Smooth muscle cell (in vitro differentiated cells): Measurements from ENCODE around the gene SMARCAL1. TPM values are rescaled to one million over a fixed set of nuclear protein-coding genes. Genes with fewer than 3 reads are reported as not detected.

Experiments
- DNase-seq: peaks from one replicate; lab custom pipeline; 2025; ENCODE audit not compliant: unreplicated experiment; lab: John Stamatoyannopoulos, UW
- H2AFZ ChIP-seq: fragments of 200-600 bp; sonication (generic); 2 replicates; pipeline ENCODE4 v1.6.0; 2016; ENCODE audit warnings: antibody characterized with exemption, low read depth, mild to moderate bottlenecking
- H3F3A ChIP-seq: fragments of 200-600 bp; sonication (generic); 2 replicates; pipeline ENCODE4 v1.6.0; 2017; ENCODE audit warnings: antibody characterized with exemption, low read depth
- H3K27ac ChIP-seq: fragments of 200-600 bp; sonication (generic); 2 replicates; pipeline ENCODE4 v1.5.1; 2016; ENCODE audit warnings: low read depth, mild to moderate bottlenecking
- H3K27me3 ChIP-seq: fragments of 200-600 bp; sonication (generic); 2 replicates; pipeline ENCODE4 v1.6.1; 2016; ENCODE audit warnings: low read depth, mild to moderate bottlenecking
- H3K36me3 ChIP-seq: fragments of 200-600 bp; sonication (generic); 2 replicates; pipeline ENCODE4 v1.5.1; 2016; ENCODE audit warnings: low read depth
- H3K4me1 ChIP-seq: fragments of 200-600 bp; sonication (generic); 2 replicates; pipeline ENCODE4 v1.5.1; 2016; ENCODE audit warnings: low read depth
- H3K4me2 ChIP-seq: fragments of 200-600 bp; sonication (generic); 2 replicates; pipeline ENCODE4 v1.6.0; 2016; ENCODE audit warnings: mild to moderate bottlenecking
- H3K4me3 ChIP-seq: fragments of 200-600 bp; sonication (generic); 2 replicates; pipeline ENCODE4 v1.5.1; 2016; ENCODE audit warnings: mild to moderate bottlenecking
- H3K79me2 ChIP-seq: fragments of 200-600 bp; sonication (generic); 2 replicates; pipeline ENCODE4 v1.6.0; 2016; ENCODE audit warnings: low read depth, mild to moderate bottlenecking
- H3K9ac ChIP-seq: fragments of 200-600 bp; sonication (generic); 2 replicates; pipeline ENCODE4 v1.6.0; 2016; ENCODE audit warnings: low read depth
- H3K9me3 ChIP-seq: fragments of 200-600 bp; sonication (generic); replicated peaks from 2 replicates; pipeline ENCODE4 v1.5.1; 2016; ENCODE audit warnings: low read depth
- H4K20me1 ChIP-seq: fragments of 200-600 bp; sonication (generic); 2 replicates; pipeline ENCODE4 v1.6.0; 2016; ENCODE audit warnings: low read depth
- CTCF ChIP-seq: fragments of 200-600 bp; sonication (generic); IDR thresholded peaks from 2 replicates; pipeline ENCODE4 v1.5.1; 2017; ENCODE audit warnings: borderline replicate concordance, mild to moderate bottlenecking, antibody characterized with exemption; ENCODE audit not compliant: insufficient read depth, poor library complexity, severe bottlenecking
- WGBS: methylation state at CpG from one replicate; pipeline ENCODE4 v1.1.7; 2016; ENCODE audit warnings: low lambda C conversion rate; 5-methylcytosine and 5-hydroxymethylcytosine counted together
- polyA plus RNA-seq: library from polyadenylated mRNA; unstranded; fragments of >200 nt; fragmentation: Nextera tagmentation; extraction: Ambion mirVana; gene quantifications from 2 replicates; pipeline ENCODE4 v1.2.1, GENCODE V29; 2016
- total RNA-seq: library from RNA; depleted of rRNA; stranded (reverse); fragments of >200 nt; gene quantifications from 2 replicates; pipeline ENCODE4 v1.2.3, GENCODE V29; 2014

SMARCAL1 gene
- total RNA-seq (19.0 and 33.5 TPM in 2 replicates), polyA plus RNA-seq (20.6 and 23.1 TPM in 2 replicates)

- peaks cover 7% of the 10 kb centered on the region for H3K36me3 ChIP-seq
These were observed at the start of gene SMARCAL1 for GRCh38 chr2:216412022-216412999. SMARCAL1 (plus strand) TSS chr2:216412484; CDS start chr2:216414705, 2,221 bp downstream.

GRCh38 chr2:216362730-216363129 is 49.6 kb upstream of the SMARCAL1 start:
- Histone ChIP-seq H3F3A (no peaks in the 10 kb centered on the region), H3K4me3 (no peak overlapping the region), H2AFZ (no peak overlapping the region), H3K4me1 (peaks cover 7% of the 10 kb centered on the region), H3K9ac (no peak overlapping the region), H3K79me2 (no peaks in the 10 kb centered on the region), H3K27ac (no peak overlapping the region), H3K4me2 (peak overlapping the region; percentile 5), H4K20me1 (no peaks in the 10 kb centered on the region), H3K36me3 (no peaks in the 10 kb centered on the region), H3K9me3 (no peaks in the 10 kb centered on the region), H3K27me3 (no peaks in the 10 kb centered on the region)
- no peak for DNase-seq
- WGBS = 48% methylated on average over 2 of the region's 2 CpGs
- no peak for TF ChIP-seq CTCF

More at GRCh38 chr2:216412022-216412999, at the start of gene SMARCAL1:
- H3K27me3 ChIP-seq = no peaks in the 10 kb centered on the region
- no peak for TF ChIP-seq CTCF
- peak within 1 kb of the TSS; percentile 77 for H3K4me3 ChIP-seq
- H3K9me3 ChIP-seq = no peaks in the 10 kb centered on the region
- H3F3A ChIP-seq = no peaks in the 10 kb centered on the region
- DNase-seq = peak; percentile 91
- peak within 1 kb of the TSS; percentile 63 for H3K27ac ChIP-seq
- peak within 1 kb of the TSS; percentile 86 for H3K4me2 ChIP-seq
- peak within 1 kb of the TSS; percentile 91 for H2AFZ ChIP-seq
- WGBS = 7% methylated on average over 50 of the region's 56 CpGs
- peak within 1 kb of the TSS; percentile 83 for H3K9ac ChIP-seq
- peaks cover 7% of the 10 kb centered on the region for H3K79me2 ChIP-seq
- H3K4me1 ChIP-seq = peaks cover 13% of the 10 kb centered on the region
- H4K20me1 ChIP-seq = no peaks in the 10 kb centered on the region

- TF ChIP-seq CTCF = no peak
- Histone ChIP-seq H3K79me2 (no peaks in the 10 kb centered on the region), H3K4me1 (peaks cover 8% of the 10 kb centered on the region), H3K4me3 (no peak overlapping the region), H3K9me3 (no peaks in the 10 kb centered on the region), H3K27me3 (peaks cover 4% of the 10 kb centered on the region), H3F3A (no peaks in the 10 kb centered on the region), H3K4me2 (peak overlapping the region; percentile 5), H3K9ac (no peak overlapping the region), H3K36me3 (no peaks in the 10 kb centered on the region), H2AFZ (no peak overlapping the region), H4K20me1 (no peaks in the 10 kb centered on the region), H3K27ac (no peak overlapping the region)
- DNase-seq = no peak
- WGBS = 97% methylated on average over 3 of the region's 3 CpGs
These were observed 49.1 kb upstream of the SMARCAL1 start for GRCh38 chr2:216363221-216363620.
